Inferior parietal cortex (tissue), 1 donor: Measurements from ENCODE around the gene CCDC190.
"Not testable (repeated sequence)": the region's sequence is repeated elsewhere in the genome, so short reads cannot be mapped to it uniquely, and the experiment has no call there.

ENCODE experiments used
- DNase-seq: peaks from one replicate; pipeline ENCODE4 v3.0.0-alpha.2; 2016; ENCODE audit errors: extremely low spot score

Gene CCDC190

DNA sequence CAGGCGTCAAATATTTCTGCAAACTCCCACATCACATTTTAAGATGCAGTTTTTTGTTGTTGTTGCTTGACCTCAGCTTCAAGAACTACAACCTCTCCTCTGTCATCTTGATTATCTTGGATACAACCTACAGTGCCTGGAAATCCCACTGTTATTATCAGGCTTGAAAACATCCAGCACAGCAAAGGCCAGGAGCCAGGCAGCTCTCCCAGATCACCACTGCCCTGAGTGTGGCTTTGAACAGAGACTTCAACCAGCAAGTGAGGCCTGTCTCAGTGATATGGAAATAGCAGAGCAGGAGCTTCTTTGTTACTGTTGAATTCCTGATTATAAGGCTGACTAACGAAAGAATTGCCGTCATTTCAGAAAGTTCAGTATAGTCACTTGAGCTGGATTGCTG lies 28.5 kb downstream of the CCDC190 start:
- no peak for DNase-seq

DNA sequence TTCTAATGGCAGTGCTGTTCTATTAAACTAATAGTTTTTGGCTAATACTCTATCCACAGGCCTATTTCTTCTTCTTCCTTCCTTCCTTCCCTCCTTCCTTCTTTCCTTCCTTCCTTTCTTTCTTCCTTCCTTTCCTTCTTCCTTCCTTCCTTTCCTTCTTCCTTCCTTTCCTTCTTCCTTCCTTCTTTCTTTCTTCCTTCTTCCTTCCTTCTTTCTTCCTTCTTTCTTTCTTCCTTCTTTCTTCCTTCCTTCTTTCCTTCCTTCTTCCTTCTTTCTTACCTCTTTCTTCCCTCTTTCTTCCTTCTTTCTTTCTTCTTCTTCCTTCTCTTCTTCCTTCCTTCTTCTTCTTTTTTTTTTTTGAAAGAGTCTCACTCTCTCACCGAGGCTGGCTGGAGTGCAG lies 31.7 kb downstream of the CCDC190 start:
- DNase-seq = no peak

DNA sequence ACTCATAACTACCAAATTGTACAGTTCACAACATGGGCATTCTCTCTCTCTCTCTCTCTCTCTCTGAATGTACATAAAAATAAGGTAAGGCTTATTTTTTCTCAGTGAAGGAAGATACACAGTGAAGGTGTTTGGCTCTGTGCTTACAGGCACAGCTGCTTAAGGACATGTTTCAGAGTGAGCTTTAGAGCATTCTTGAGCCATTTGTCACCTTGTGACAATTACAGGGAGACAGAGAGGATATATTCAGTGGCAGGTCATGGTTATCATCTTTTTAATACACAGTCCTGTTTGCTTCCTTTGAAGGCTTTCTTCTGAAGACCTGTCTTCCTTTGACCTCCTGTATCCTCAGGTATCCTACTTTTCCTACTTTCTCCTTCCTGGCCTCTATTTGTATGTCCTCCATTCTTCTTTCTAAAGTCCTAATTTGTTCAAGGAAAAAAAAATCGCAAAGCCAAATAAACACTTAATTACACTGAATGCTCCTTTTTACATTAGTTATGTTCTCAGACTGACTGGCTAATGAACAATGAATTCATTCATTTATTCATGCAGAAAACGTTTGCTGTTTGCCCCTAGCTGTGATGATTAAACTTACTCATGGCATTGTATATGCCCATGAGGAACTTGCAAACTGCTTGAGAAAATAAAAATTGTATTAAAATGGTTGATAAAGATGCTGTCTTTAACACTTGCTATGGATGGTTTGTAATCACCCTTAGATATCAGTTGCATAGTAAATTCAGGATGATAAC lies 37.0 kb downstream of the CCDC190 start:
- no peak for DNase-seq

DNA sequence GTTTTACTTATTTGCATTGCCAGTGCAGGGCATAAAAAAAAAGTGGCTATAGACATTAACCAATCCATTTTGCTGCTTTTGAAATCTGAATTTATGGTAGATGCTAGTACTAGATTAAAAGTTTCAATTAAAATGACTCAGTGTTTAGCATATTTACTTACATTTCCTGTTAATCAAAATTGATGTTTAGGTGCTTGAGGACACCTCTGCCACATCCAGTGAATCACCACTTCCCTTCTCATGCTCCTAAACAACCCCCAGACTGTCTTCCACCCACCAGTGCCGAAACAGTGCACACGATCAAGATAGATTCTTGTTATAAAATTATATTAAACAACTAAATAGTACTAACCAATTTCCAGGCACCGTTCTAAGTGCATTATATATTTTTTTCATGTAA lies 37.7 kb downstream of the CCDC190 start:
- no peak for DNase-seq

DNA sequence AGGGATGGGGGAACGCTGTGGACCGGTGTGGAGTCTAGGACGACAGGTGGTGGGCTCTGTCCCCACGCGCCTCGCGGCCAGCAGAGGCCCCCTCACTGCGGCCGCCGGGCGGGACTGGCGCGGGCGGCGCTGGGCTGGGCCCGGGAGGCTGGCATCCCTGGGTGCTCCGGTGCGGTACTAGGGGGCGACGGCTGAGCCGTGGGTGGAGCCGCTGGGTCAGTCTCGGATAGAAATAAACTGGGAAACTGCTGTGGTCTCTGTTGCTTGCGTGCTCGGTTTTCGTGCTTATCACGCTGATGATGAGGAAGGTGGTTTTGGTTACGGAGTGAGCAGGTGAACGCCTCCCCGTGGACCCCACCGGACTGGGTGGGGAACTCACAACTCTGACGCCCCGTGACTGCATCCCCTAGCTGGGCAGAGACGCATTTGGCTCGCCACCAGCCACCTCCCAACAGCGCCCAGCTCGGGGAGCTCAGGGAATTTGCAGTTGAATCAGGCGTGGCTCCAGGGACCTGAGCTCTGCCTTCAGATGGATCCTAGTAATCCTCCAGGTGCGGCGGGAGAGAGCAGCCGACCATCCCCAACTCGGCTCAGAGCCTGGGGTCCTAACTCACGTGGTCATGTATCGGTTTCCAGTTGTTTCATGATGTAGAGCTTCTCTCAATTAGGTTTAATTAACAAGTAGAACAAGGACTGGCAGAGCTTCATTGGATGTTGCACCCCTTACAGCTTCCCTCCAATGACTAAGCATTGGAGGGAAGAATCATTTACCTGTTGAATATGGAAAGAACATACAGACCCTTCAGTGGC lies 38.4 kb downstream of the CCDC190 start:
- DNase-seq = peak; percentile 26

DNA sequence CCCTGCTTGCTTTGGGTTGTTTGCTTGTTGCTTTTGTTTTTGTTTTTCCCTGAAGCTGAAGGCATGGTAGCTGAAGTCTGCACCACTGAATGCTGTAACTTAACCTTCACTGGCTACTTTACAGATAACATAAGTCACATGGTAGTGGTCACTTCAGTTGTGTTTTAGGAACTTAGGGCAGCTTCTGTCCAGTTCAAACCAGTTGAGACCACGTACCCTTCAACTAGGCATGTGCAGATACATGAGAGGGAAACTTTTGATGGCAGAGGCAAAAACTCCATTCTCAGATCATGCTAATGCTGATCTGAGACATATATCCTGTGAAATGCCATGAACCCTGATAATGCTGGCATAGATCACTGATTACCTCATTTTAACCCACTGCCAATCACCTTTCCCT lies 42.3 kb downstream of the CCDC190 start:
- DNase-seq = not testable (repeated sequence)

DNA sequence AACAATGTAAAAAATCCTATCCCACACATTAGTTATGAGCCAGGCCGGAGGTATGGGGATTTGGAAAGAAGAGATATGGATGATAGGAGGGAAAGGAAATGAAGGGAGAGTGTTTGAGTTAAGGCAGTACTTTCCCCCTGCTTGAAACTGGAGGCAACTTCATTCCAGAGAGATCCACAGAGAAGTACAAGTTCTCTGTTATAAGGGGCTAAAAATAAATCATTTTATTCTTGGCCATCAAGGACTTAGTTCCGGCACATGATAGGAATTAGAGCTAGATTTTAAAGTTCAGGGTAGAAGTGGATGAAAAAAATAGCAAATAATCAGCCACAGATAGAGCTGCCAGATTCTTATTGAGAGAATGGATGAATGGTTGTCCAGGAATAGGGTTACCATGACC lies 42.8 kb downstream of the CCDC190 start:
- DNase-seq = not testable (repeated sequence)

DNA sequence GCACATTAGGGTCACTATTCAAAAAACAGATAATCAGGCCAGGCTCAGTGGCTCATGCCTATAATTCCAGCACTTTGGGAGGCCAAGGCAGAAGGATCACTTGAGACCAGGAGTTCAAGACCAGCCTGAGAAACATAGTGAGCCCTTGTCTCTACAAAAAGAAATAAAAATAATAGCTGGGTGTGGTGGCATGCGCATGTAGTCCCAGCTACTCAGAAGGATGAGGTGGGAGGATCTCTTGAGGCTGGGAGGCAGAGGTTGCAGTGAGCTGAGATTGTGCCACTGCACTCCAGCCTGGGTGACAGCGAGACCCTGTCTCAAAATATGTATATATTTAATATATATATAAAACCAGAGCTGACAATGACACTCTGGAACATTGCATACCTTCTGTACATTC lies 48.6 kb downstream of the CCDC190 start:
- DNase-seq = not testable (repeated sequence)

DNA sequence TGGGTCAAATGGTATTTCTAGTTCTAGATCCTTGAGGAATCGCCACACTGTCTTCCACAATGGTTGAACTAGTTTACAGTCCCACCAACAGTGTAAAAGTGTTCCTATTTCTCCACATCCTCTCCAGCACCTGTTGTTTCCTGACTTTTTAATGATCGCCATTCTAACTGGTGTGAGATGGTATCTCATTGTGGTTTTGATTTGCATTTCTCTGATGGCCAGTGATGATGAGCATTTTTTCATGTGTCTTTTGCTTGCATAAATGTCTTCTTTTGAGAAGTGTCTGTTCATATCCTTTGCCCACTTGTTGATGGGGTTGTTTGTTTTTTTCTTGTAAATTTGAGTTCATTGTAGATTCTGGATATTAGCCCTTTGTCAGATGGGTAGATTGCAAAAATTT lies 53.5 kb downstream of the CCDC190 start:
- not testable (repeated sequence) for DNase-seq
